HL-60 (cell line): Measurements from ENCODE around the gene AFTPH.

Source experiments
- DNase-seq, 2 experiments: peaks; one replicate each; pipeline ENCODE4 v3.0.0-alpha.2; 2010 to 2020; ENCODE audit warnings: low read depth in 1 of 2, low spot score in 1 of 2
- H3K27ac ChIP-seq: fragments of 250-450 bp; sonication (Bioruptor Pico); replicated peaks from 2 replicates; pipeline ENCODE4 v1.5.1; 2020; ENCODE audit warnings: mild to moderate bottlenecking, moderate library complexity
- H3K27me3 ChIP-seq: fragments of 250-450 bp; sonication (Bioruptor Pico); 2 replicates; pipeline ENCODE4 v1.5.1; 2021; ENCODE audit warnings: mild to moderate bottlenecking, moderate library complexity; ENCODE audit not compliant: insufficient read depth, poor library complexity, severe bottlenecking
- H3K4me3 ChIP-seq: replicated peaks from 2 replicates; pipeline ENCODE4 v1.5.1; 2011; ENCODE audit warnings: mild to moderate bottlenecking, control low read depth, low read length; ENCODE audit not compliant: insufficient read depth
- CTCF ChIP-seq: IDR thresholded peaks from one replicate; pipeline ENCODE4 v1.5.1; 2011; ENCODE audit warnings: low read length, control low read depth, inconsistent platforms; ENCODE audit not compliant: insufficient read depth
- GABPA ChIP-seq: IDR thresholded peaks from 2 replicates; pipeline ENCODE4 v1.6.1; 2012; ENCODE audit warnings: low read depth
- POLR2AphosphoS5 ChIP-seq: IDR thresholded peaks from 2 replicates; pipeline ENCODE4 v1.6.1; 2012; ENCODE audit warnings: low read depth
- SPI1 ChIP-seq: IDR thresholded peaks from 2 replicates; pipeline ENCODE4 v1.6.1; 2012; ENCODE audit warnings: low read depth, mild to moderate bottlenecking, borderline replicate concordance
- TF ChIP-seq, protein P1 (sequence below): IDR thresholded peaks from 2 replicates; pipeline ENCODE4 v1.6.1; 2012; ENCODE audit warnings: low read depth; ENCODE audit not compliant: insufficient replicate concordance

AFTPH gene

DNA sequence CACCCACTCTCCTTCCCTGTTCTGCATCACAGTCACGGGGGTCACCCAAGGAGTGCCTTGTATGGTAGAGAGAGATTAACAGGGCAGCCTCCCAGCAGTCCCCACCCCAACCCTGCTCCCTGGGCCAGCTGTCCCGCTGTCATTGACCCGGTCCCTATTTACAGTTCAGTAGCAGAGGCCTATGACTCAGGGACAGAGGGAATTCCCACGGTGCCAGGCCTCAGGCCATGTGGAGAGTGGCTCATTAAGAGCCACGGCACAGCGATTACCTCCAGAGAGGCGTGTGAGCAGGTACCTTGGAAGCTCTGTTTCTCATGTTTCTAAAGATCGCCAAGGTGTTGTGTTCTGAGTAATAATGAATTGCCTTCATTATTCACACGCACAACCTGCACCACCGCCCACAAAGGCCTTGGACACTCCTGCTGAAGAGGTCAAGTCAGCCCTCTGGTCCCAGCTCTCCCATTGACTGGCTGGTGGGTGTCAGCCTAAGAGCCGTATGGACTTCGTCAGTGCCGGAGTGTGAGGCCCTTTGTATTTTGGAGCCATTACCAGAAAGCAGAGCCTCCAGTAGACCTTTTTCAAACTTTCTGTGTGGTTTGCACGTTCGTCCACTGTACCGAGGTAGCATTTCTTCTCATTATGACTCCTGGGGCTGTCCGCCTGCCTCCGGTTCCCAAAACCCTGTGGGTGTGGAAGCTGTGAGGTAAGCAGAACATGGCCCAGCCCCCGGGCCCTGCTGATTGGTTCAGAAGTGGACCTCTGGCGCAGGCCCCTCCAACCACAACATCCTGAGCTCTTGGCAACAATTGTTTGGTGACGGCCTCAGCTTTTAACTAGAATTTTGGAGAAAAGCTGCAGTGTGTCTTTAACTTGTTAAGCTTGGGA, 82.6 kb downstream of the AFTPH start:
- DNase-seq, result peak in 1 of 2 experiments; percentile 82
- Histone ChIP-seq H3K27me3 (no peaks in the 10 kb centered on the region), H3K4me3 (no peak overlapping the region), H3K27ac (peak overlapping the region; percentile 44)
- TF ChIP-seq CTCF (no peak), GABPA (no peak)

GRCh38 chr2:64607381-64608304, 83.5 kb downstream of the AFTPH start:
- Histone ChIP-seq H3K27me3 (no peaks in the 10 kb centered on the region), H3K4me3 (no peak overlapping the region), H3K27ac (peak overlapping the region; percentile 44)
- TF ChIP-seq CTCF, result no peak
- TF ChIP-seq GABPA, result no peak
- TF ChIP-seq, protein P1, sequence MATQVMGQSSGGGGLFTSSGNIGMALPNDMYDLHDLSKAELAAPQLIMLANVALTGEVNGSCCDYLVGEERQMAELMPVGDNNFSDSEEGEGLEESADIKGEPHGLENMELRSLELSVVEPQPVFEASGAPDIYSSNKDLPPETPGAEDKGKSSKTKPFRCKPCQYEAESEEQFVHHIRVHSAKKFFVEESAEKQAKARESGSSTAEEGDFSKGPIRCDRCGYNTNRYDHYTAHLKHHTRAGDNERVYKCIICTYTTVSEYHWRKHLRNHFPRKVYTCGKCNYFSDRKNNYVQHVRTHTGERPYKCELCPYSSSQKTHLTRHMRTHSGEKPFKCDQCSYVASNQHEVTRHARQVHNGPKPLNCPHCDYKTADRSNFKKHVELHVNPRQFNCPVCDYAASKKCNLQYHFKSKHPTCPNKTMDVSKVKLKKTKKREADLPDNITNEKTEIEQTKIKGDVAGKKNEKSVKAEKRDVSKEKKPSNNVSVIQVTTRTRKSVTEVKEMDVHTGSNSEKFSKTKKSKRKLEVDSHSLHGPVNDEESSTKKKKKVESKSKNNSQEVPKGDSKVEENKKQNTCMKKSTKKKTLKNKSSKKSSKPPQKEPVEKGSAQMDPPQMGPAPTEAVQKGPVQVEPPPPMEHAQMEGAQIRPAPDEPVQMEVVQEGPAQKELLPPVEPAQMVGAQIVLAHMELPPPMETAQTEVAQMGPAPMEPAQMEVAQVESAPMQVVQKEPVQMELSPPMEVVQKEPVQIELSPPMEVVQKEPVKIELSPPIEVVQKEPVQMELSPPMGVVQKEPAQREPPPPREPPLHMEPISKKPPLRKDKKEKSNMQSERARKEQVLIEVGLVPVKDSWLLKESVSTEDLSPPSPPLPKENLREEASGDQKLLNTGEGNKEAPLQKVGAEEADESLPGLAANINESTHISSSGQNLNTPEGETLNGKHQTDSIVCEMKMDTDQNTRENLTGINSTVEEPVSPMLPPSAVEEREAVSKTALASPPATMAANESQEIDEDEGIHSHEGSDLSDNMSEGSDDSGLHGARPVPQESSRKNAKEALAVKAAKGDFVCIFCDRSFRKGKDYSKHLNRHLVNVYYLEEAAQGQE, result no peak
- TF ChIP-seq POLR2AphosphoS5, result no peak
- TF ChIP-seq SPI1, result no peak
- DNase-seq, result peak in 1 of 2 experiments; percentile 25

DNA sequence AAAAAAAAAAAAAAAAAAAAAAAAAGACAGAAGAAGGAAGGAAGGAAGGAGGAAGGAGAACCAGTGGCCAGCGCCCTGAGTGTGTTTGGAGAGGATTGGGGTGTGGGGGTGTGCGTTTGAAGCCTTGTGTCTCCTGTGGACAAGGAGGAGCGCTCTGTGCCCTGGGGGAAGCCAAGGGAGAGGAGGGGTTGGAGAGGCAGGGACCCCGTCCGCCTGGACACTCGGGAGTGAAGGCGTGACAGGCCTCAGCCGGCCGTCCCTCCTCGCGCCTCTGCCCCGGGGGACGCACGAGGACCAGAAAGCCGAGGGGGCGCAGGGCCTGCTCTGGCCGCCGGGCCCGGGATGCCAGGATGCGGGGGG, 84.7 kb downstream of the AFTPH start:
- peak; percentile 51 to 72 for DNase-seq
- TF ChIP-seq GABPA (no peak), SPI1 (no peak), POLR2AphosphoS5 (no peak; the same call in 1 of the 2 replicates), CTCF (no peak)
- TF ChIP-seq, protein P1, result no peak
- H3K27me3 ChIP-seq, result no peaks in the 10 kb centered on the region
- peak overlapping the region; percentile 79 for H3K27ac ChIP-seq
- peak overlapping the region; percentile 44 for H3K4me3 ChIP-seq
